Osteoblast (primary cell): ENCODE data around the gene GADD45A. TPM values are rescaled to one million over a fixed set of nuclear protein-coding genes. Genes with fewer than 3 reads are reported as not detected.
A peak's percentile ranks its signal among the peaks of the same experiment; 100 is the strongest.

Source experiments
- DNase-seq: peaks from one replicate; pipeline ENCODE4 v3.0.0; 2011; ENCODE audit warnings: low spot score, mixed read lengths; ENCODE audit not compliant: insufficient read length; ENCODE audit errors: missing footprints
- H2AFZ ChIP-seq: 2 replicates; pipeline ENCODE4 v1.6.0; 2011; ENCODE audit warnings: mild to moderate bottlenecking, low read length
- H3K27ac ChIP-seq: 2 replicates; pipeline ENCODE4 v1.5.1; 2011; ENCODE audit warnings: mild to moderate bottlenecking, low read depth, low read length, moderate library complexity
- H3K27me3 ChIP-seq: 2 replicates; pipeline ENCODE4 v1.6.0; 2012; ENCODE audit warnings: mild to moderate bottlenecking, control low read depth, inconsistent platforms, low read length, moderate library complexity; ENCODE audit not compliant: insufficient read depth
- H3K36me3 ChIP-seq: 2 replicates; pipeline ENCODE4 v1.5.1; 2011; ENCODE audit warnings: mild to moderate bottlenecking, low read length, control low read depth, moderate library complexity; ENCODE audit not compliant: insufficient read depth
- H3K4me1 ChIP-seq: 2 replicates; pipeline ENCODE4 v1.5.1; 2011; ENCODE audit warnings: mild to moderate bottlenecking, low read length, control low read depth, moderate library complexity; ENCODE audit not compliant: insufficient read depth
- H3K4me2 ChIP-seq: 2 replicates; pipeline ENCODE4 v1.6.0; 2011; ENCODE audit warnings: mild to moderate bottlenecking, low read length; ENCODE audit not compliant: insufficient read depth
- H3K4me3 ChIP-seq: fragments of 200-600 bp; sonication (generic); 3 replicates; pipeline ENCODE4 v1.5.1; 2012; ENCODE audit warnings: mild to moderate bottlenecking, low read length, inconsistent platforms; ENCODE audit not compliant: insufficient read depth
- H3K79me2 ChIP-seq: 2 replicates; pipeline ENCODE4 v1.6.0; 2012; ENCODE audit warnings: mild to moderate bottlenecking, low read length, control low read depth, inconsistent platforms; ENCODE audit not compliant: insufficient read depth
- H3K9me3 ChIP-seq: 2 replicates; pipeline ENCODE4 v1.5.1; 2011; ENCODE audit warnings: low read depth, low read length, control low read depth
- H4K20me1 ChIP-seq: 2 replicates; pipeline ENCODE4 v1.6.0; 2012; ENCODE audit warnings: mild to moderate bottlenecking, low read length, control low read depth; ENCODE audit not compliant: insufficient read depth
- CTCF ChIP-seq: IDR thresholded peaks from 2 replicates; pipeline ENCODE4 v1.5.1; 2011; ENCODE audit warnings: mild to moderate bottlenecking, low read depth, low read length, moderate library complexity; ENCODE audit errors: extremely low read depth
- total RNA-seq: library from RNA; depleted of rRNA; stranded (reverse); fragments of >200 nt; gene quantifications from 2 replicates; pipeline ENCODE4 v1.2.3, GENCODE V29; 2012

Gene GADD45A
- total RNA-seq, 1 donor = 48.9 TPM

- Histone ChIP-seq H3K9me3 (no peaks in the 10 kb centered on the region), H2AFZ (no peak overlapping the region), H3K27me3 (no peaks in the 10 kb centered on the region), H3K79me2 (peaks cover 24% of the 10 kb centered on the region), H4K20me1 (peaks cover 13% of the 10 kb centered on the region), H3K4me2 (peak overlapping the region; percentile 98), H3K4me1 (peaks cover 33% of the 10 kb centered on the region), H3K36me3 (peaks cover 25% of the 10 kb centered on the region), H3K27ac (peak overlapping the region; percentile 93), H3K4me3 (peak overlapping the region; percentile 51)
- TF ChIP-seq CTCF = no peak
- DNase-seq = no peak
These were observed 3.7 kb downstream of the GADD45A start for GRCh38 chr1:67688526-67689219.

- peaks cover 25% of the 10 kb centered on the region for H3K4me1 ChIP-seq
- H2AFZ ChIP-seq = no peak overlapping the region
- H3K27me3 ChIP-seq = no peaks in the 10 kb centered on the region
- peak overlapping the region; percentile 93 for H3K27ac ChIP-seq
- H3K4me3 ChIP-seq = peak overlapping the region; percentile 51
- H3K79me2 ChIP-seq = peaks cover 24% of the 10 kb centered on the region
- peaks cover 25% of the 10 kb centered on the region for H3K36me3 ChIP-seq
- no peak for TF ChIP-seq CTCF
- no peaks in the 10 kb centered on the region for H3K9me3 ChIP-seq
- no peak overlapping the region for H3K4me2 ChIP-seq
- peaks cover 13% of the 10 kb centered on the region for H4K20me1 ChIP-seq
- DNase-seq = no peak
These were observed 4.4 kb downstream of the GADD45A start for GRCh38 chr1:67689267-67690017.

- Histone ChIP-seq H2AFZ (no peak overlapping the region), H3K27me3 (no peaks in the 10 kb centered on the region), H3K79me2 (peaks cover 24% of the 10 kb centered on the region), H4K20me1 (peaks cover 13% of the 10 kb centered on the region), H3K4me2 (no peak overlapping the region), H3K4me3 (no peak overlapping the region), H3K36me3 (peaks cover 25% of the 10 kb centered on the region), H3K27ac (no peak overlapping the region), H3K4me1 (peaks cover 22% of the 10 kb centered on the region), H3K9me3 (no peaks in the 10 kb centered on the region)
- no peak for DNase-seq
- TF ChIP-seq CTCF = no peak
These were observed 5.0 kb downstream of the GADD45A start for GRCh38 chr1:67690018-67690363.

- Histone ChIP-seq H3K27me3 (no peaks in the 10 kb centered on the region), H3K4me3 (no peak overlapping the region), H3K9me3 (no peaks in the 10 kb centered on the region), H3K27ac (no peak overlapping the region), H3K4me1 (peaks cover 22% of the 10 kb centered on the region), H3K4me2 (no peak overlapping the region), H2AFZ (no peak overlapping the region), H3K36me3 (peaks cover 25% of the 10 kb centered on the region), H4K20me1 (peaks cover 13% of the 10 kb centered on the region), H3K79me2 (peaks cover 22% of the 10 kb centered on the region)
- no peak for DNase-seq
- TF ChIP-seq CTCF = no peak
These were observed 5.4 kb downstream of the GADD45A start for GRCh38 chr1:67690411-67690810.
